Measurements from ENCODE around the gene ESPNL. TPM values are rescaled to one million over a fixed set of nuclear protein-coding genes. Genes with fewer than 3 reads are reported as not detected.

The ESPNL gene
- total RNA-seq, 2 donors from 2014 or later = 0.15 to 0.86 TPM

GRCh38 chr2:238161291-238162051, 61.3 kb downstream of the ESPNL start:
- WGBS, 2 experiments (ENCODE audit: insufficient coverage in 1 of 2, insufficient read length in 1 of 2) = 83 to 90% methylated on average over 11 to 21 of the region's 21 CpGs
- H3K27ac ChIP-seq (ENCODE audit: low read depth, low read length) = no peak overlapping the region

GRCh38 chr2:238162251-238162845, 62.2 kb downstream of the ESPNL start:
- 91 to 100% methylated on average over 4 to 14 of the region's 14 CpGs for WGBS, 2 experiments (ENCODE audit: insufficient coverage in 1 of 2, insufficient read length in 1 of 2)
- Histone ChIP-seq H3K27ac (ENCODE audit: low read depth, low read length) (no peak overlapping the region), H3K27me3 (ENCODE audit: control insufficient read depth, insufficient read depth, low read length, poor library complexity, severe bottlenecking) (peaks cover 68% of the 10 kb centered on the region), H3K4me1 (ENCODE audit: control insufficient read depth, insufficient read depth, low read length) (no peaks in the 10 kb centered on the region), H3K9ac (ENCODE audit: extremely low read depth, low read length, poor library complexity, severe bottlenecking) (no peak overlapping the region), H3K36me3 (ENCODE audit: control insufficient read depth, insufficient read depth, low read length) (no peaks in the 10 kb centered on the region), H3K9me3 (ENCODE audit: control insufficient read depth, low read length) (no peaks in the 10 kb centered on the region), H3K4me3 (ENCODE audit: low read length) (no peak overlapping the region)
- Mint-ChIP-seq H3K36me3 (ENCODE audit: low read depth) (no peaks in the 10 kb centered on the region), H3K9me3 (no peaks in the 10 kb centered on the region), H3K4me3 (no peak overlapping the region), H3K27ac (no peak overlapping the region), H3K4me1 (peaks cover 2% of the 10 kb centered on the region), H3K27me3 (ENCODE audit: insufficient read depth) (peaks cover 68% of the 10 kb centered on the region)
- TF ChIP-seq CTCF (conservative IDR thresholded peaks at IDR 0.05) = no peak
- DNase-seq = peak; percentile 43

More at GRCh38 chr2:238161291-238162051, 61.3 kb downstream of the ESPNL start:
- Mint-ChIP-seq H3K9me3 (no peaks in the 10 kb centered on the region), H3K36me3 (ENCODE audit: low read depth) (no peaks in the 10 kb centered on the region), H3K4me1 (peaks cover 2% of the 10 kb centered on the region), H3K27me3 (ENCODE audit: insufficient read depth) (peaks cover 72% of the 10 kb centered on the region), H3K4me3 (no peak overlapping the region), H3K27ac (no peak overlapping the region)
- peak; percentile 30 for DNase-seq
- H3K4me3 ChIP-seq (ENCODE audit: low read length) = no peak overlapping the region
- no peaks in the 10 kb centered on the region for H3K4me1 ChIP-seq (ENCODE audit: control insufficient read depth, insufficient read depth, low read length)
- no peaks in the 10 kb centered on the region for H3K36me3 ChIP-seq (ENCODE audit: control insufficient read depth, insufficient read depth, low read length)
- no peaks in the 10 kb centered on the region for H3K9me3 ChIP-seq (ENCODE audit: control insufficient read depth, low read length)
- H3K9ac ChIP-seq (ENCODE audit: extremely low read depth, low read length, poor library complexity, severe bottlenecking) = no peak overlapping the region
- peaks cover 68% of the 10 kb centered on the region for H3K27me3 ChIP-seq (ENCODE audit: control insufficient read depth, insufficient read depth, low read length, poor library complexity, severe bottlenecking)
- TF ChIP-seq CTCF (conservative IDR thresholded peaks at IDR 0.05) = no peak

GRCh38 chr2:238162846-238163441, 62.8 kb downstream of the ESPNL start:
- Histone ChIP-seq H3K4me1 (ENCODE audit: control insufficient read depth, insufficient read depth, low read length) (no peaks in the 10 kb centered on the region), H3K9me3 (ENCODE audit: control insufficient read depth, low read length) (no peaks in the 10 kb centered on the region), H3K9ac (ENCODE audit: extremely low read depth, low read length, poor library complexity, severe bottlenecking) (no peak overlapping the region), H3K36me3 (ENCODE audit: control insufficient read depth, insufficient read depth, low read length) (no peaks in the 10 kb centered on the region), H3K27me3 (ENCODE audit: control insufficient read depth, insufficient read depth, low read length, poor library complexity, severe bottlenecking) (peaks cover 68% of the 10 kb centered on the region), H3K4me3 (ENCODE audit: low read length) (peak overlapping the region; percentile 56), H3K27ac (ENCODE audit: low read depth, low read length) (no peak overlapping the region)
- Mint-ChIP-seq H3K4me1 (peaks cover 2% of the 10 kb centered on the region), H3K27ac (no peak overlapping the region), H3K27me3 (ENCODE audit: insufficient read depth) (peaks cover 63% of the 10 kb centered on the region), H3K4me3 (peak overlapping the region; percentile 28), H3K36me3 (ENCODE audit: low read depth) (no peaks in the 10 kb centered on the region), H3K9me3 (no peaks in the 10 kb centered on the region)
- no peak for TF ChIP-seq CTCF (conservative IDR thresholded peaks at IDR 0.05)
- WGBS, 2 experiments (ENCODE audit: insufficient coverage in 1 of 2, insufficient read length in 1 of 2) = 78 to 81% methylated on average over 13 to 15 of the region's 15 CpGs
- DNase-seq = no peak

Data from endodermal cell (in vitro differentiated cells).